ENCODE measurements around the gene UBE3B. TPM values are rescaled to one million over a fixed set of nuclear protein-coding genes. Genes with fewer than 3 reads are reported as not detected.

The UBE3B gene
- total RNA-seq, 4 donors from 2014 or later = 52.2 to 72.5 (median 65.5) TPM

GRCh38 chr12:109552971-109553370, 75.5 kb downstream of the UBE3B start:
- 78 to 96% methylated on average over 4 of the region's 4 CpGs for WGBS, 2 donors
- no peaks in the 10 kb centered on the region for H3K27me3 ChIP-seq
- DNase-seq = no peak

DNA sequence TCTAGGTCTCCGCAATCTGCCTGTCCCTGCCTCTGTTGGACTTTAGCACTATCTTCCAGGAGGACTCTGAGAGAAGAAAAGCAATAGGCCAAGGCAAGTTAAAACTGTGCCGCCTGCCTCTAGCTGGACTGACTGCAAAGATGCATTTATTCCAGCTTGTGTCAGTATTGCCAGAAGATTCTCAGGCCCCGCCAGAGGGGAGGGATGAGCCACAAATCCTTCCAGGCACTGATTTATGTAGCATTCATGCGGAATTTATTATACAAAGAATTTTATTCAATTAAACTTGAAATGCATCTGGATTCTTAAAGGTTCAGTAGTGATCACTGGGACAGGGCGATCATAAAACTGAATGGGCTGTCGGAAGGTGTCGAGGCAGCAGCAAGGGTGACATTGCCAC, 76.0 kb downstream of the UBE3B start:
- Histone ChIP-seq H3K27ac (no peak overlapping the region), H3K9me3 (no peaks in the 10 kb centered on the region), H3K4me1 (peaks cover 9 to 11% of the 10 kb centered on the region in 2 donors), H3K4me3 (replicated peaks in 1 of 3) (no peak overlapping the region), H3K27me3 (no peaks in the 10 kb centered on the region), H3K36me3 (no peaks in the 10 kb centered on the region)
- DNase-seq = no peak
- WGBS, 2 donors = 85 to 97% methylated on average over 7 of the region's 7 CpGs
- no peak for TF ChIP-seq CTCF (IDR thresholded peaks at IDR 0.05)
- TF ChIP-seq POLR2A (IDR thresholded peaks at IDR 0.05) = no peak
- intact Hi-C loops (cut with DNase I) = no loop called here

More at GRCh38 chr12:109552971-109553370, 75.5 kb downstream of the UBE3B start:
- TF ChIP-seq POLR2A (IDR thresholded peaks at IDR 0.05) = no peak
- TF ChIP-seq CTCF (IDR thresholded peaks at IDR 0.05) = no peak
- no peak overlapping the region for H3K27ac ChIP-seq
- no peak overlapping the region for H3K4me3 ChIP-seq (replicated peaks in 1 of 3)
- H3K36me3 ChIP-seq = no peaks in the 10 kb centered on the region
- intact Hi-C loops (cut with DNase I) = no loop called here
- H3K9me3 ChIP-seq = no peaks in the 10 kb centered on the region
- peaks cover 9 to 11% of the 10 kb centered on the region in 2 donors for H3K4me1 ChIP-seq

GRCh38 chr12:109553906-109554500, 76.6 kb downstream of the UBE3B start:
- Histone ChIP-seq H3K27ac (no peak overlapping the region), H3K4me1 (peaks cover 9 to 11% of the 10 kb centered on the region in 2 donors), H3K36me3 (no peaks in the 10 kb centered on the region), H3K4me3 (replicated peaks in 1 of 3) (no peak overlapping the region), H3K27me3 (no peaks in the 10 kb centered on the region), H3K9me3 (no peaks in the 10 kb centered on the region)
- intact Hi-C loops (cut with DNase I) = no loop called here
- WGBS, 2 donors = 55 to 68% methylated on average over 16 of the region's 16 CpGs
- no peak for TF ChIP-seq POLR2A (IDR thresholded peaks at IDR 0.05)
- TF ChIP-seq CTCF (IDR thresholded peaks at IDR 0.05) = no peak
- no peak for DNase-seq

DNA sequence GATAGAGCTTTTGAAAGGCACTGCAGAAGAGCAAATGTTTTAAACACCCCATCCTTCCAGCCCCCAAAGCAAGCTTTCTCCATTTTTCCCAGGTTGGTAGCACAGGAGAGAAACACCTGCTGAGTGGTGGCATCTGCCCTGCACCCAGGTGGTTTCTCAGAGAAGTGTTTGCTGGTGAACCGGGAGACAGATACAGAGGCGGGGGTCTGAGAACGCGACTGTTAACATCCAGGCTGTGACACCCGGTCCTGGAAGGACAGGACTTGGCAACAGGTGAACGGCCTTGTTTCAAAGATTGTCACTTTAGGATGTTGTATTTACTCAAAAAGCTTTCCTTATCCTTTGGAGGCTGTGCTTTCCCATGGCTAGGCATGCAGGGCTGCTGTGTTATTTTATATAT, 77.3 kb downstream of the UBE3B start:
- intact Hi-C loops (cut with DNase I) = no loop called here
- H3K36me3 ChIP-seq = no peaks in the 10 kb centered on the region
- 55 to 62% methylated on average over 6 of the region's 6 CpGs for WGBS, 2 donors
- H3K27ac ChIP-seq = no peak overlapping the region
- no peak for TF ChIP-seq POLR2A (IDR thresholded peaks at IDR 0.05)
- TF ChIP-seq CTCF (IDR thresholded peaks at IDR 0.05) = no peak
- H3K9me3 ChIP-seq = no peaks in the 10 kb centered on the region
- no peak overlapping the region for H3K4me3 ChIP-seq (replicated peaks in 1 of 3)
- H3K27me3 ChIP-seq = no peaks in the 10 kb centered on the region
- no peak for DNase-seq
- peaks cover 7% of the 10 kb centered on the region in 2 donors for H3K4me1 ChIP-seq

- Histone ChIP-seq H3K27me3 (no peaks in the 10 kb centered on the region), H3K9me3 (no peaks in the 10 kb centered on the region), H3K36me3 (no peaks in the 10 kb centered on the region), H3K27ac (no peak overlapping the region), H3K4me1 (no peaks in the 10 kb centered on the region), H3K4me3 (replicated peaks in 1 of 3) (no peak overlapping the region)
- WGBS, 2 donors = 74 to 85% methylated on average over 15 to 17 of the region's 18 CpGs
- TF ChIP-seq CTCF (IDR thresholded peaks at IDR 0.05) = no peak
- no peak for TF ChIP-seq POLR2A (IDR thresholded peaks at IDR 0.05)
- no peak for DNase-seq
- intact Hi-C loops (cut with DNase I) = no loop called here
These were observed 78.2 kb downstream of the UBE3B start for GRCh38 chr12:109555431-109556315.
